ENCODE measurements around the gene ATP6V1F.

ATP6V1F gene

DNA sequence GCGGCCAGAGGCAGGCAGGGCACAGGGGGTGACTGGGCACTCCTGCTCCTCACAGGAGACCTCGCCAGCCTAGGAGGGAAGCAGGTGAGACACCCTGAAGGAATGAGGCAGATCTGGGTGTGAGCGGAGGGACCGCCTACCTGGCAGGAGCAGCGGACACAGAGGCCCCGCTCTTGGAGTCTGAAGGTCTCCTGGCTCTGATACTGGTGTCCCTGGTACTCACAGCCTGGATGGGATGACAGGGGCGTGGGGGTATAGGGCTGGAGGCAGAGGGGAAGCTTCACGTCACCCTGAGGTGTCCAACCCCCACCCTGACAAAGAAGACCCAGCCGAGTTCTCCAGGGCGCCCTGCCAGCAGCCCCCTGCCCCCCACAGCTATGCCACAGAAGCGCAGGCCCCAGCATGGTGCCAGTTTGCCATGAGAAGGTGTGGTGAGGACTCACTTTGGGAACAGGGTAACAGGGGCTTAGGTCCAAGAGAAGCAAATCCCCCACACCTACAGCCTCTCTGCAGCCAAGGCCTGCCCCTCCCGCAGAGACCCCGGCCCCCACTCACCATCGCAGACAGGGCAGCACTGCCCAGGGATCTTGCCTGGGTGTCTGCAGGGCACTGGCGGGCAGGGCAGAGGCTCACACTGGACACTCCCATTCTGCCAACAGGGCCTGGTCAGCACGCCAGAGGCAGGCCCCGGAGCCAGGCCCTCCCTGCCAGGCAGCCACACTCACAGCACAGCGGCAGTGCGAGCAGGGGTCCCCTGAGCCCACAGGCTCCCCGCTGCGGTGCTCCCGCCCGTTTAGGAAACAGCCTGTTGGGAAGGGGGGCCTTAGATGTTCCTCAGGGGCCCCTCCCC, 30.8 kb downstream of the ATP6V1F start:
- Histone ChIP-seq H3K27ac (ENCODE audit: low read length) (no peak overlapping the region), H3K4me1 (ENCODE audit: control insufficient read depth, insufficient read depth, low read length) (peaks cover 5% of the 10 kb centered on the region), H3K9me3 (ENCODE audit: control insufficient read depth, insufficient read depth, low read length) (no peaks in the 10 kb centered on the region), H3K4me3 (ENCODE audit: low read length) (no peak overlapping the region), H3K27me3 (ENCODE audit: control insufficient read depth, insufficient read depth, low read length) (no peaks in the 10 kb centered on the region), H3K36me3 (ENCODE audit: control insufficient read depth, insufficient read depth, low read length) (no peaks in the 10 kb centered on the region)
- no peak for DNase-seq (ENCODE audit: low read depth, low spot score)
- no CpG with 5 or more reads among the region's 23 CpGs for WGBS (ENCODE audit: insufficient coverage, insufficient read length)

DNA sequence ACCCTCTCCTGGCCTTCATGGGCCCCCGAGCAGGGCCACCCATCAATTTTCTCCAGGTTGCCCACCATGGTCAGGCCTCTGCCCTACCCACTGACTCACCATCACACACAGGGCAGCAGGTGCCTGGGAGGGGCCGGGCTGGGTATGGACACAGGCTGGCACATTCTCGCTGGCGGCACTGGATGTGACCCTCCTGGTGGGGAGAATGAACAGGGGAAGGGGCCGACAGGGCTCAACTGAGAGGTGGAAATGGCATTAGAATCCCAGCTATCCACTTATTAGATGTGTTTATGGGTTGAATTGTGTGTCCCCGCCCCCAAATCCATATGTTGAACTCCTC, 31.4 kb downstream of the ATP6V1F start:
- DNase-seq (ENCODE audit: low read depth, low spot score), result no peak

DNA sequence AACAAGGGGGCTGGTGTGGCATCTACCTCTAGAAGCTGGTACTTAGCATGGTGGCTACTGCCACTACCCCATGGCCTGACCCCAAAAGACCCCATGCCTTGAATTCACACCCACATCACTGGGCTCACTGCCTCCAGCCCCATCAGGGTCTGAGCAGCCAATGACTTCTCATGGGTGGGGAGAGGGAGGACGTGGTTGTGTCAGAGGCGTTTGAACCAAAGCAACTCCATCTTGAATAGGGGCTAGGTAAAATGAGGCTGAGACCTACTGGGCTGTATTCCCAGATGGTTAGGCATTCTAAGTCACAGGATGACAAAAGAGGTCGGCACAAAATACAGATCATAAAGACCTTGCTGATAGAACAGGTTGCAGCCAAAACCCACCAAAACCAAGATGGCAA, 32.7 kb downstream of the ATP6V1F start:
- no peaks in the 10 kb centered on the region for H3K36me3 ChIP-seq (ENCODE audit: control insufficient read depth, insufficient read depth, low read length)
- DNase-seq (ENCODE audit: low read depth, low spot score), result no peak
- no peaks in the 10 kb centered on the region for H3K9me3 ChIP-seq (ENCODE audit: control insufficient read depth, insufficient read depth, low read length)
- H3K4me1 ChIP-seq (ENCODE audit: control insufficient read depth, insufficient read depth, low read length), result peaks cover 2% of the 10 kb centered on the region; the same call in 1 of the 2 replicates
- no CpG with 5 or more reads among the region's 3 CpGs for WGBS (ENCODE audit: insufficient coverage, insufficient read length)
- H3K27ac ChIP-seq (ENCODE audit: low read length), result no peak overlapping the region
- H3K27me3 ChIP-seq (ENCODE audit: control insufficient read depth, insufficient read depth, low read length), result no peaks in the 10 kb centered on the region
- H3K4me3 ChIP-seq (ENCODE audit: low read length), result no peak overlapping the region

More for the DNA sequence above, 31.4 kb downstream of the ATP6V1F start:
- Histone ChIP-seq H3K27ac (ENCODE audit: low read length) (no peak overlapping the region), H3K27me3 (ENCODE audit: control insufficient read depth, insufficient read depth, low read length) (no peaks in the 10 kb centered on the region), H3K36me3 (ENCODE audit: control insufficient read depth, insufficient read depth, low read length) (no peaks in the 10 kb centered on the region), H3K4me3 (ENCODE audit: low read length) (no peak overlapping the region), H3K9me3 (ENCODE audit: control insufficient read depth, insufficient read depth, low read length) (no peaks in the 10 kb centered on the region), H3K4me1 (ENCODE audit: control insufficient read depth, insufficient read depth, low read length) (peaks cover 5% of the 10 kb centered on the region)
- no CpG with 5 or more reads among the region's 6 CpGs for WGBS (ENCODE audit: insufficient coverage, insufficient read length)

DNA sequence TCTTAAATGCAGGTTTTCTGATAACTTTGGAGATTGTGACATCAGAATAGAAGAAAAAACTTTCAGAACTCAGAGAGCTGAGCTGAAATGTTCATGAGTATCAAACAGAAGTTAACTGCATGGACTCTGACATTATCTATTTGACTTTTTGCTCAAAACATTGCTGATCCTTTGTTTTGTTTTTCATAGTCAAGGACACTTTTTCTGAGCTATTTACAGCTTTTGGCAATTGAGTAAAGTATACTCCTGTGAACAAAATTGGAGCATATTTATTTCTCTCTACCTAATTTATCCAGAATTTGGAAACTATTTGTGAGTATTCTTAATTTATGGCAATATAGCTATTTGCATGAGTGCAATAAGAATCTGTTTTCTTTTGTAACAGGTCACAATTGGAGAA, 36.7 kb downstream of the ATP6V1F start:
- Histone ChIP-seq H3K9me3 (ENCODE audit: control insufficient read depth, insufficient read depth, low read length) (no peaks in the 10 kb centered on the region), H3K4me1 (ENCODE audit: control insufficient read depth, insufficient read depth, low read length) (no peaks in the 10 kb centered on the region), H3K27ac (ENCODE audit: low read length) (no peak overlapping the region), H3K36me3 (ENCODE audit: control insufficient read depth, insufficient read depth, low read length) (no peaks in the 10 kb centered on the region), H3K27me3 (ENCODE audit: control insufficient read depth, insufficient read depth, low read length) (no peaks in the 10 kb centered on the region), H3K4me3 (ENCODE audit: low read length) (no peak overlapping the region)
- DNase-seq (ENCODE audit: low read depth, low spot score), result no peak

DNA sequence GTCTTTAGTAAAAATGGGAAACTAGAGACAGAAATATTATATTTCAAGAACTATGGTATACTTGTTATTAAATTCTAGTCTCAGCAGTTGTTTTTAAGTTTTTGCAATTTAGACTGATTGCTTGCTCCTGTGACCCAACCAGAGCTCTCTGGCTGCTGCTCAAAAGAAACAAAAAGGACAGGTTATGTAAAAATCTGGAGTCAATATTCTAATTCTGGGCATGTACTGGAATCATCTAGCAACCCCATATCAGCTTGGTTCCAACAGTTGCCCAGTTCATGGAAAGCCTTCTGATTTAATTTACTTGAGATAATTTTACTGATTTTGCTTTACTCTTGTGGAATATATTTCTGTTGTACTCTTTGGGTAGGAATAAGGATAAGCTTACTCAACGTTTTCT, 37.6 kb downstream of the ATP6V1F start:
- no peak overlapping the region for H3K4me3 ChIP-seq (ENCODE audit: low read length)
- H3K27ac ChIP-seq (ENCODE audit: low read length), result no peak overlapping the region
- no CpG with 5 or more reads among the region's 1 CpG for WGBS (ENCODE audit: insufficient coverage, insufficient read length)
- H3K27me3 ChIP-seq (ENCODE audit: control insufficient read depth, insufficient read depth, low read length), result no peaks in the 10 kb centered on the region
- H3K9me3 ChIP-seq (ENCODE audit: control insufficient read depth, insufficient read depth, low read length), result no peaks in the 10 kb centered on the region
- DNase-seq (ENCODE audit: low read depth, low spot score), result no peak
- H3K4me1 ChIP-seq (ENCODE audit: control insufficient read depth, insufficient read depth, low read length), result no peaks in the 10 kb centered on the region
- no peaks in the 10 kb centered on the region for H3K36me3 ChIP-seq (ENCODE audit: control insufficient read depth, insufficient read depth, low read length)

DNA sequence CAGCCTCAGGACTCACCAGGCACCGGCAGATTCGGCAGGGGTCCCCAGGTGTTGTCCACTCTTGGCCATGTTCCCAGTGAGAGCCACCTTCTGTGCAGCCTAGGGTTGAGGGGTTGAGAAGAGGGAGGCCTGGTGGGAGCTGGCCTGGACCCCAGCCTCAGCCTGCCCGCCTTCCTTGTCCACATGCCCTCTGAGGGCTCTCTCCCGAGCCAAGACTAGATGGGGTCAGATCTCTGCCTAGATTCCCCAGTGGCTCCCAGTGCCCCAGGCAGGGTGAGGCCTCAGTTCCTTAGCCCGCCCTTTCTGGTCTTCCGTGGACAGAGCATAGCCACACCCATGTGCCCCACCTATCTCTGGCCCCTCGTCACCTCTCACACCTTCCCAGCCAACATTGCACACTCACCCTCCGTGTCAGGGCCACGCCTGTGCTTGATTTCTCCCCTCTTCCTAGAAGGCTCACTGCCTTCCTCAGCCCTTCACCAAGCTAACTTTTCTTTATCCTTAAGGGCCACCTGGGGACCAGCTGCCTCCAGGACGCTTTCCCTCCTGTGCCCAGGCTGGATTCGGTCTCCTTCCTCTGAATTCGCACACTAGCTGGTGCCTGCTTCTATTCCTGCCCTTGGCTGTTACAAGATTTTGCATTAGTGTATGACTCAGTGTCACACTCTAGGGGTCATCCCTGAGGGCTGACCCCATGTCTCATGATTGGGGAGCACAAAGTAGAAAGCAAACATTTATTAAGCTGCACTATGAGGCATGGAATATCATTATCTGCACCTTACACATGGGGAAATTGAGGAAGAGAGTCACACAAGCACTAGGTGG, 40.3 kb downstream of the ATP6V1F start:
- Histone ChIP-seq H3K4me3 (ENCODE audit: low read length) (no peak overlapping the region), H3K4me1 (ENCODE audit: control insufficient read depth, insufficient read depth, low read length) (no peaks in the 10 kb centered on the region), H3K27ac (ENCODE audit: low read length) (no peak overlapping the region), H3K9me3 (ENCODE audit: control insufficient read depth, insufficient read depth, low read length) (no peaks in the 10 kb centered on the region), H3K36me3 (ENCODE audit: control insufficient read depth, insufficient read depth, low read length) (no peaks in the 10 kb centered on the region), H3K27me3 (ENCODE audit: control insufficient read depth, insufficient read depth, low read length) (no peaks in the 10 kb centered on the region)
- no peak for DNase-seq (ENCODE audit: low read depth, low spot score)
- no CpG with 5 or more reads among the region's 12 CpGs for WGBS (ENCODE audit: insufficient coverage, insufficient read length)

DNA sequence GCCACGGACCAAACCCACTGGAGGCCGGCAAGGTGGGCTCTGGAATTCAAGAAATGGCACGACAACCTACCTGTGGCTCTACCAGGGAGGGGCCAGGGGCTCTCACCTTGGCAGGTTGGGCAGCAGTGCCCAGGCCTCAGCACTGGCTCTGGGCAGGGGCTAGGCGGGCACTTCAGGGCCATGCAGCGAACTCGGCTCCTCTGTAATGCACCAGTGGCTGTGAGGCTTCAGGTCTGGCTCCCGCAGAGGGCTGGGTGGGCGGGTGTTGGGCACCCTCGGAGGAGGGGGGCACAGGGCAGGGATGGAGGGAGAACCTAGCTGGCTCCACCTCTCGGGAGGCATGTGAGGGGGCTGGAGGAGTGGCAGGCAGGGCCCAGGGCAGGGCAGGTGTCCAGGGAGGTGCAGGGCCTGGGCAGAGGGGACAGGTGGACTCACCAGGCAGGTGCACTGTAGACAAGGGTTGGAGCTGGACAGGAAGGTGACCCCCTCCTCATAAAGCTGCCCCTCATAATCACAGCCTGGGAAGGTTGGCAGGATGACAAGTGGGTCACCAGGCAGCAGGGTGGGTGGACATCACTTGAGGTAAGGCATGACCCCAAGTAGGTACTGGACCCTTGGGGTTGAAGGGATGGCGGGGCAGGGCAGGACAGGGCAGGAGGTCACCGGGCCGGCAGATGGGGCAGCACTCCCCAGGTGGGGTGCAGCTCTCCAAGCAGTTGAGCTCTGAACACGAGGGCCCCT, 41.1 kb downstream of the ATP6V1F start:
- Histone ChIP-seq H3K4me1 (ENCODE audit: control insufficient read depth, insufficient read depth, low read length) (no peaks in the 10 kb centered on the region), H3K9me3 (ENCODE audit: control insufficient read depth, insufficient read depth, low read length) (no peaks in the 10 kb centered on the region), H3K4me3 (ENCODE audit: low read length) (no peak overlapping the region), H3K36me3 (ENCODE audit: control insufficient read depth, insufficient read depth, low read length) (no peaks in the 10 kb centered on the region), H3K27me3 (ENCODE audit: control insufficient read depth, insufficient read depth, low read length) (no peaks in the 10 kb centered on the region), H3K27ac (ENCODE audit: low read length) (no peak overlapping the region)
- WGBS (ENCODE audit: insufficient coverage, insufficient read length), result no CpG with 5 or more reads among the region's 14 CpGs
- DNase-seq (ENCODE audit: low read depth, low spot score), result no peak

DNA sequence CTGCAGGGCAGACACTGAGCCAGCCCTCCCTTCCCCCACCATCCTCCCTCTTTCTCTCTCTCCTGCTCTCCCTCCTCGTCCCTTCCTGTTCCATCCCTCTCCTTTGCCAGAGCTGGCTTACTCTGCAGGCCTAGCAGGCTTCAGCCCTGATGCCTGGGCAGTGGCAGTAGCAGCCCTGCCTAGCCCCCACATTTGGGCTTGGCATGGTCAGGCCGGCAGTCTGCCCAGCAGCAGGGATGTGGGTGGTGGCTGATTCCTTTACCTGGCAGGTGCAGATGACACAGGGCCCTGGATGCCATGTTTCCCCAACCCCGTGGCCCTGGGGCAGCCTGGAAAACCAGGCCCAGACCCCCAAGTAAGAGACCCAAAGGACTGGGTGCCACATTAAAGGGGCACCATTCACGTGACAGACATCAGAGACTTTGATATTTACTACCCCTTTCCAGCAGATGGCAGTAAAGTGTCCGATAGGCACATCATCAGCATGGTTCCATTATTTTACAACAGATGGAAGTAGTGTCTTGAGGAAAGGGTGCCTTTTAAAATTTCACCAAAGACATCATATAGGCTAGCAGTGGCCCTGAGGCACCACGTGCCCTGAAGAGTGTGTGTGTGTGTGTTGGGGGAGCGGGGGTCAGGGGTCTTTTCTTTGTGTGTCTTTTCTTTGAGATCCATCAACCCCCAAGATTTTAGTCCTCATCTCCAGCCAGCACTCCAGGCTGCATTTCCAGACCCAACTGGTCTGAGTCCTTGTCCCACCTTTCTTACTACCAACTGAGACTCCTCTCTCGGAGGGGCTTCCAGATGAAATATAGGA, 41.9 kb downstream of the ATP6V1F start:
- Histone ChIP-seq H3K27ac (ENCODE audit: low read length) (no peak overlapping the region), H3K36me3 (ENCODE audit: control insufficient read depth, insufficient read depth, low read length) (no peaks in the 10 kb centered on the region), H3K4me3 (ENCODE audit: low read length) (no peak overlapping the region), H3K9me3 (ENCODE audit: control insufficient read depth, insufficient read depth, low read length) (no peaks in the 10 kb centered on the region), H3K4me1 (ENCODE audit: control insufficient read depth, insufficient read depth, low read length) (peaks cover 4% of the 10 kb centered on the region; the same call in 1 of the 2 replicates), H3K27me3 (ENCODE audit: control insufficient read depth, insufficient read depth, low read length) (no peaks in the 10 kb centered on the region)
- no CpG with 5 or more reads among the region's 8 CpGs for WGBS (ENCODE audit: insufficient coverage, insufficient read length)
- no peak for DNase-seq (ENCODE audit: low read depth, low spot score)

DNA sequence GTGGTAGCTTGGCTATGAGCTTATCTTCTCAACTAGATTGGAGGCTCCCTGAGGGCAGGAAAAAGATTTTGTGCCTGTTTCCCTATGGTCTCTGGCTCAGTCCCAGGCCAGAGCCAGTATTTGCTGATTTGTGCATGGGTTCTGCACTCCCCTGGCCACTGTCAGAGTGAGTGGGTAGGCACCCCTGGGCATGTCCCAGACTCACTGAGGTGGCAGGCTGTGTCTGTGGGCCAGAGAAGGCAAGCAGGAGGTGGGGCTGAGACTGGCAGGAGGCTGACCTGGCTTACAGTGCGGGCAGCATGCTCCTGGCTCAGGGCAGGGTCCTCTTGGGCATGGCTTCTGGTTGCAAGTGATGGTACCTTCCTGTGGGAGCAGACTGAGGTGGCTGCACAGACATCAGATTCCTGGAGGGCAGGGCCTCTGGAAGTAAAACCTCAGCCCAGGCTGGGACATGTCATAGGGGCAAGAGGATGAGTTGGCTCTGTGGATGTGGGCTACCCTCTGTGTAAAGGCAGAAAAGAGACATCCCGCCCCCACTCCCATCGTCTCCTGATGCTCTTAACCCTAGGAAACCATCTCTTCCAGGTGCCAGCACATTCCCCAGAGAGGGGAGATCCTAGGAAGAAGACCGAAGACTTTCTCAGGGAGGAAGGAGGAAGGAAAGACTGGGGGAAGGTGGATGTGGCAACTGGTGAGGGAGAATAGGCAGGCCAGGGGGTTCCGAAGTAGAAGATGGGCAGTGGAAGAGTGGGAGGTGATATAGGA, 43.5 kb downstream of the ATP6V1F start:
- H3K4me3 ChIP-seq (ENCODE audit: low read length), result no peak overlapping the region
- no peak for DNase-seq (ENCODE audit: low read depth, low spot score)
- peaks cover 4% of the 10 kb centered on the region; the same call in 1 of the 2 replicates for H3K4me1 ChIP-seq (ENCODE audit: control insufficient read depth, insufficient read depth, low read length)
- no CpG with 5 or more reads among the region's 5 CpGs for WGBS (ENCODE audit: insufficient coverage, insufficient read length)
- H3K27me3 ChIP-seq (ENCODE audit: control insufficient read depth, insufficient read depth, low read length), result no peaks in the 10 kb centered on the region
- no peak overlapping the region for H3K27ac ChIP-seq (ENCODE audit: low read length)
- H3K36me3 ChIP-seq (ENCODE audit: control insufficient read depth, insufficient read depth, low read length), result no peaks in the 10 kb centered on the region
- no peaks in the 10 kb centered on the region for H3K9me3 ChIP-seq (ENCODE audit: control insufficient read depth, insufficient read depth, low read length)
